GM23338 (cell line): ENCODE data around the gene PFKM.

ENCODE experiments used
- CREB1 ChIP-seq: fragments of 250-450 bp; sonication (Bioruptor Pico); IDR thresholded peaks from 2 replicates; pipeline ENCODE4 v1.5.0; 2020; ENCODE audit warnings: low read depth, mild to moderate bottlenecking, moderate library complexity
- EZH2 ChIP-seq: fragments of 200-600 bp; sonication (generic); IDR thresholded peaks from one replicate; pipeline ENCODE4 v1.8.0; 2017; ENCODE audit warnings: antibody characterized with exemption, mild to moderate bottlenecking, low read depth; ENCODE audit not compliant: unreplicated experiment
- EZH2phosphoT487 ChIP-seq: fragments of 200-600 bp; sonication (generic); IDR thresholded peaks from one replicate; pipeline ENCODE4 v1.8.1; 2018; ENCODE audit warnings: antibody characterized with exemption; ENCODE audit not compliant: unreplicated experiment
- JUNB ChIP-seq: IDR thresholded peaks from one replicate; pipeline ENCODE4 v1.6.1; 2016; ENCODE audit warnings: antibody characterized with exemption; ENCODE audit not compliant: unreplicated experiment
- NANOG ChIP-seq: IDR thresholded peaks from 2 replicates; pipeline ENCODE4 v1.6.1; 2016; ENCODE audit warnings: antibody characterized with exemption, borderline replicate concordance
- POLR2AphosphoS5 ChIP-seq: IDR thresholded peaks from 2 replicates; pipeline ENCODE4 v1.6.1; 2016; ENCODE audit warnings: antibody characterized with exemption, low read depth
- REST ChIP-seq: IDR thresholded peaks from one replicate; pipeline ENCODE4 v1.6.1; 2018; ENCODE audit warnings: antibody characterized with exemption; ENCODE audit not compliant: unreplicated experiment
- STAT1 ChIP-seq: IDR thresholded peaks from one replicate; pipeline ENCODE4 v1.6.1; 2016; ENCODE audit warnings: antibody characterized with exemption; ENCODE audit not compliant: unreplicated experiment
- ZNF114 ChIP-seq: fragments of 250-450 bp; sonication (Bioruptor Pico); IDR thresholded peaks from 2 replicates; pipeline ENCODE4 v1.5.0; 2020; ENCODE audit warnings: mild to moderate bottlenecking, moderate library complexity
- ZNF331 ChIP-seq: fragments of 250-450 bp; sonication (Bioruptor Pico); IDR thresholded peaks from 2 replicates; pipeline ENCODE4 v1.5.0; 2020; ENCODE audit warnings: low read depth, mild to moderate bottlenecking, moderate library complexity
- ZNF462 ChIP-seq: fragments of 250-450 bp; sonication (Bioruptor Pico); IDR thresholded peaks from 2 replicates; pipeline ENCODE4 v1.5.0; 2020; ENCODE audit warnings: mild to moderate bottlenecking, moderate library complexity
- TF ChIP-seq, protein P1 (sequence below), 2 experiments: fragments of 200-600 bp in 1 of 2; sonication (generic) in 1 of 2; conservative IDR thresholded peaks; 2 replicates each; pipeline versions ENCODE4 v1.5.1 to v1.6.1; 2016 to 2017; ENCODE audit warnings: antibody characterized with exemption in 2 of 2, low read depth in 2 of 2, mild to moderate bottlenecking in 2 of 2, moderate library complexity in 1 of 2
- TF ChIP-seq, protein P2 (sequence below): IDR thresholded peaks from 2 replicates; pipeline ENCODE4 v1.6.1; 2016; ENCODE audit warnings: antibody characterized with exemption

GRCh38 chr12:48086327-48086726 lies 32.8 kb upstream of the PFKM start:
- TF ChIP-seq, protein P1, sequence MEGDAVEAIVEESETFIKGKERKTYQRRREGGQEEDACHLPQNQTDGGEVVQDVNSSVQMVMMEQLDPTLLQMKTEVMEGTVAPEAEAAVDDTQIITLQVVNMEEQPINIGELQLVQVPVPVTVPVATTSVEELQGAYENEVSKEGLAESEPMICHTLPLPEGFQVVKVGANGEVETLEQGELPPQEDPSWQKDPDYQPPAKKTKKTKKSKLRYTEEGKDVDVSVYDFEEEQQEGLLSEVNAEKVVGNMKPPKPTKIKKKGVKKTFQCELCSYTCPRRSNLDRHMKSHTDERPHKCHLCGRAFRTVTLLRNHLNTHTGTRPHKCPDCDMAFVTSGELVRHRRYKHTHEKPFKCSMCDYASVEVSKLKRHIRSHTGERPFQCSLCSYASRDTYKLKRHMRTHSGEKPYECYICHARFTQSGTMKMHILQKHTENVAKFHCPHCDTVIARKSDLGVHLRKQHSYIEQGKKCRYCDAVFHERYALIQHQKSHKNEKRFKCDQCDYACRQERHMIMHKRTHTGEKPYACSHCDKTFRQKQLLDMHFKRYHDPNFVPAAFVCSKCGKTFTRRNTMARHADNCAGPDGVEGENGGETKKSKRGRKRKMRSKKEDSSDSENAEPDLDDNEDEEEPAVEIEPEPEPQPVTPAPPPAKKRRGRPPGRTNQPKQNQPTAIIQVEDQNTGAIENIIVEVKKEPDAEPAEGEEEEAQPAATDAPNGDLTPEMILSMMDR (conservative IDR thresholded peaks at IDR 0.05; ENCODE audit: low read depth in 2 of 2) = no peak
- TF ChIP-seq, protein P2, sequence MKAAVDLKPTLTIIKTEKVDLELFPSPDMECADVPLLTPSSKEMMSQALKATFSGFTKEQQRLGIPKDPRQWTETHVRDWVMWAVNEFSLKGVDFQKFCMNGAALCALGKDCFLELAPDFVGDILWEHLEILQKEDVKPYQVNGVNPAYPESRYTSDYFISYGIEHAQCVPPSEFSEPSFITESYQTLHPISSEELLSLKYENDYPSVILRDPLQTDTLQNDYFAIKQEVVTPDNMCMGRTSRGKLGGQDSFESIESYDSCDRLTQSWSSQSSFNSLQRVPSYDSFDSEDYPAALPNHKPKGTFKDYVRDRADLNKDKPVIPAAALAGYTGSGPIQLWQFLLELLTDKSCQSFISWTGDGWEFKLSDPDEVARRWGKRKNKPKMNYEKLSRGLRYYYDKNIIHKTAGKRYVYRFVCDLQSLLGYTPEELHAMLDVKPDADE = no peak
- TF ChIP-seq ZNF462 = no peak
- no peak for TF ChIP-seq REST
- TF ChIP-seq EZH2 = no peak
- TF ChIP-seq POLR2AphosphoS5 = no peak
- TF ChIP-seq NANOG = no peak
- TF ChIP-seq EZH2phosphoT487 = no peak
- no peak for TF ChIP-seq STAT1
- TF ChIP-seq CREB1 (CRISPR knock-in tag) = no peak
- no peak for TF ChIP-seq JUNB
- no peak for TF ChIP-seq ZNF114 (CRISPR knock-in tag)
- no peak for TF ChIP-seq ZNF331 (CRISPR knock-in tag)
